GM18873 (cell line): ENCODE results near the gene UPK3B.
"Not testable (repeated sequence)": the region's sequence is repeated elsewhere in the genome, so short reads cannot be mapped to it uniquely, and the experiment has no call there.

Experiments
- ATAC-seq: cut with Tn5 transposase; IDR thresholded peaks from one replicate; pipeline ENCODE4 v1.9.1; 2021; ENCODE audit warnings: mild to moderate bottlenecking, moderate library complexity, moderate number of reproducible peaks; ENCODE audit not compliant: unreplicated experiment, low FRiP score

Gene UPK3B

GRCh38 chr7:76509931-76510877 lies at the start of gene UPK3B:
TSS of gene UPK3B (plus strand) at chr7:76510552. CDS start at chr7:76510653, 101 bp downstream.
- no peak for ATAC-seq

GRCh38 chr7:76460767-76461166 lies 49.6 kb upstream of the UPK3B start:
- ATAC-seq: not testable (repeated sequence)

- ATAC-seq: peak; percentile 96
These were observed 48.8 kb upstream of the UPK3B start, which contains the start of gene DTX2 for GRCh38 chr7:76461464-76462101. TSS of gene DTX2 (plus strand) at chr7:76461709. CDS start at chr7:76480510, 18,801 bp downstream.

- not testable (repeated sequence) for ATAC-seq
These were observed 48.0 kb upstream of the UPK3B start for GRCh38 chr7:76462271-76462882.

GRCh38 chr7:76464959-76465358 lies 45.4 kb upstream of the UPK3B start:
- ATAC-seq: not testable (repeated sequence)

- ATAC-seq: not testable (repeated sequence)
These were observed 44.4 kb upstream of the UPK3B start for GRCh38 chr7:76465950-76466349.

GRCh38 chr7:76467743-76468404 lies 42.5 kb upstream of the UPK3B start:
- not testable (repeated sequence) for ATAC-seq

GRCh38 chr7:76471556-76472221 lies 38.7 kb upstream of the UPK3B start:
- not testable (repeated sequence) for ATAC-seq

GRCh38 chr7:76473097-76473496 lies 37.3 kb upstream of the UPK3B start:
- not testable (repeated sequence) for ATAC-seq

- ATAC-seq: not testable (repeated sequence)
These were observed 34.1 kb upstream of the UPK3B start for GRCh38 chr7:76476280-76476679.

GRCh38 chr7:76476742-76477474 lies 33.4 kb upstream of the UPK3B start:
- ATAC-seq: not testable (repeated sequence)

- not testable (repeated sequence) for ATAC-seq
These were observed 30.7 kb upstream of the UPK3B start for GRCh38 chr7:76479628-76480027.

GRCh38 chr7:76480403-76481253 lies 29.7 kb upstream of the UPK3B start:
- ATAC-seq: not testable (repeated sequence)

- ATAC-seq: not testable (repeated sequence)
These were observed 27.7 kb upstream of the UPK3B start for GRCh38 chr7:76482660-76483059.

GRCh38 chr7:76483081-76483480 lies 27.3 kb upstream of the UPK3B start:
- not testable (repeated sequence) for ATAC-seq

- ATAC-seq: not testable (repeated sequence)
These were observed 25.9 kb upstream of the UPK3B start for GRCh38 chr7:76484456-76484855.

GRCh38 chr7:76485822-76486610 lies 24.3 kb upstream of the UPK3B start:
- ATAC-seq: not testable (repeated sequence)
